C4-2B (cell line): Measurements from ENCODE around the gene FSTL5.

Experiments used
- H3K27ac ChIP-seq: fragments of 450-650 bp; 2 replicates; pipeline ENCODE4 v1.5.1; 2017
- CTCF ChIP-seq: fragments of 450-650 bp; conservative IDR thresholded peaks from 2 replicates; pipeline ENCODE4 v1.5.1; 2017; ENCODE audit warnings: mild to moderate bottlenecking
- ZFX ChIP-seq: fragments of 450-650 bp; IDR thresholded peaks from 2 replicates; pipeline ENCODE4 v1.6.1; 2017

FSTL5 gene

GRCh38 chr4:161583549-161583948, 580.3 kb downstream of the FSTL5 start:
- no peak overlapping the region for H3K27ac ChIP-seq
- TF ChIP-seq ZFX (no peak), CTCF (no peak)

- TF ChIP-seq CTCF (no peak), ZFX (no peak)
- no peak overlapping the region for H3K27ac ChIP-seq
Measured at GRCh38 chr4:161581262-161582230, 582.3 kb downstream of the FSTL5 start.

- no peak for TF ChIP-seq ZFX
- no peak for TF ChIP-seq CTCF
- H3K27ac ChIP-seq = no peak overlapping the region
Measured at GRCh38 chr4:161577579-161578301, 586.1 kb downstream of the FSTL5 start.

GRCh38 chr4:161573836-161574235, 590.0 kb downstream of the FSTL5 start:
- no peak overlapping the region for H3K27ac ChIP-seq
- TF ChIP-seq ZFX (no peak), CTCF (no peak)

GRCh38 chr4:161564230-161564834, 599.5 kb downstream of the FSTL5 start:
- no peak for TF ChIP-seq ZFX
- TF ChIP-seq CTCF = peak; percentile 62
- no peak overlapping the region for H3K27ac ChIP-seq

- H3K27ac ChIP-seq = no peak overlapping the region
- TF ChIP-seq ZFX (no peak), CTCF (no peak)
Measured at GRCh38 chr4:161555689-161556660, 607.8 kb downstream of the FSTL5 start.
